Activated T-helper 1 cell treated with anti-CD3 and anti-CD28 coated beads, Interleukin-2, amount 50 U/mL, for 16 hours (primary cell): ENCODE data around the gene POMT1.
"Not testable (repeated sequence)": the region's sequence is repeated elsewhere in the genome, so short reads cannot be mapped to it uniquely, and the experiment has no call there.

Experiments used
- DNase-seq, 2 donors: peaks; one replicate each; pipeline ENCODE4 v3.0.0-alpha.2; 2020; ENCODE audit warnings: low read depth in 1 of 2, low spot score in 1 of 2

The POMT1 gene

DNA sequence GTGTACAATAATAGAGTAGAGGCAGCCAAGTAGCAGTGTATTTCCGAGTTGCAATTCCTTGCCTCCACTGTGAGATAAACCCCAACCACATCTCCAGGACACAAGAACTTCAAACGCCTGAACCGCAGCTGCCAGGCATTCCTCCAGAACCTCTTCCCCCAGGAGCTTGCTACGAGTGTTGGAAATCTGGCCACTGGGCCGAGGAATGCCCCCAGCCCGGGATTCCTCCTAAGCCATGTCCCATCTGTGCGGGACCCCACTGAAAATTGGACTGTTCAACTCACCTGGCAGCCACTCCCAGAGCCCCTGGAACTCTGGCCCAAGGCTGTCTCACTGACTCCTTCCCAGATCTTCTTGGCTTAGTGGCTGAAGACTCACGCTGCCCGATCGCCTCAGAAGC, 46.5 kb downstream of the POMT1 start:
- not testable (repeated sequence) for DNase-seq

DNA sequence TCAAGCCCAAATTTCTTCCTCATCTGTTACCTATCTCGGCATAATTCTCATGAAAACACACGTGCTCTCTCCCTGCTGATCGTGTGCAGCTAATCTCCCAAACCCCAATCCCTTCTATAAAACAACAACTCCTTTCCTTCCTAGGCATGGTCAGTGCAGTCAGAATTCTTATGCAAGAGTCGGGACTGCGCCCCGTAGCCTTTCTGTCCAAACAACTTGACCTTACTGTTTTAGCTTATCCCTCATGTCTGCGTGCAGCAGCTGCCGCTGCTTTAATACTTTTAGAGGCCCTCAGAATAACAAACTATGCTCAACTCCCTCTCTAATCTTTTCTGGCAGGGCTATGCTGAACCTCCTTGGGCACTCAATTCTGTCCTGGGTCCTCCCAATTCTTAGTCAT, 47.7 kb downstream of the POMT1 start:
- DNase-seq, result not testable (repeated sequence)

DNA sequence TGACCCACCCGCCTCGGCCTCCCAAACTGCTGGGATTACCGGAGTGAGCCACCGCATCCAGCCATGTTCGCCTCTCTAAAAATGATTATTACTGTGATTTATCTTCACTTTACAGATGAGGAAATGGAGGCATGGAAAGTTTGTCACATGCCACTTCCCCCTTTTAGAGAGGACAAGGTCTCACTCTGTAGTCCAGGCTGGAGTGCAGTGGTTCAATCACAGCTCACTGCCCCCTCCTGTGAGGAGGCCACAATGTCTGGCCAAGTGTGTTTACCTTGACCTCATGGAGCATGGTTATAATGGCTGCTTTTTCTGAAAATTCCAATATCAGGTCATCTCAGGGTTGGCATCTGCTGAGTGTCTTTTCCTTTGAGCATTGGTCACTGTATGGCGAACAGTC, 49.3 kb downstream of the POMT1 start:
- no peak for DNase-seq

DNA sequence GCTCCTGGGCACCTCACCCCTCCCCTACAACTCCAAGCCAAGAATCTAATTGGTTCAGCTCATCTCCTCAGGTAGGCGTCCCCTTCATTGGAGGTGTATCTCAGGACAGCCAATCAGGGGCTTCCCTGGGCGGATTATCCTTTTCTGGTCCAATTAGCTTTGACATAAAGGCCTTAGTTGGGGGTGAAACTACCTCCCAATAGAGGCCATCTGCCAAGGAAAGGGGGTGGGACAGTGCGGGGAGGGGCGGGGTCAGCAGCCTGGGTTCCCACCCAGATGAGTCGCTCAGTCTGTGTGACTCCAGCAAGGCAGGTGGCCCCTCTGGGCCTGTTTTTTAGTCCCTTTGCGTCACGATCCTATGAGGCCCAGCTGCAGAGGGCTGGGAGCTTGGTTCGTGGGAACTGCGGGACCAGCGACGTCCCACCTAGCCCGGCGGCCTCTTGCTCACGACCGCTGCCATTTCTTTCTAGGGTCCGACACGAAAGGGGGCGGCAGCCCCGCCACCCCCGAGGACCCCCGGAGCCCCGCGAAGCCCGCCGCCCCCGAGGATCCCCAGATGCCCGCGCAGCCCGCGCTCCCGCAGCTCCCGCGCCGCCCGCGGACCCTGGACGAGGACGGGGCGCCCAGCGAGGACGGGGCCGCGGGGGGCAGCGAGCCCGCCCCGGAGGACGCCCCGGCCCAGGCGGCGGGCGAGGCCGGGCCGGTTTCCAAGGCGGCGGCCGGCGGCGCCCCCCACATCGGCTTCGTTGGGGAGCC, 51.5 kb downstream of the POMT1 start:
- no peak for DNase-seq

DNA sequence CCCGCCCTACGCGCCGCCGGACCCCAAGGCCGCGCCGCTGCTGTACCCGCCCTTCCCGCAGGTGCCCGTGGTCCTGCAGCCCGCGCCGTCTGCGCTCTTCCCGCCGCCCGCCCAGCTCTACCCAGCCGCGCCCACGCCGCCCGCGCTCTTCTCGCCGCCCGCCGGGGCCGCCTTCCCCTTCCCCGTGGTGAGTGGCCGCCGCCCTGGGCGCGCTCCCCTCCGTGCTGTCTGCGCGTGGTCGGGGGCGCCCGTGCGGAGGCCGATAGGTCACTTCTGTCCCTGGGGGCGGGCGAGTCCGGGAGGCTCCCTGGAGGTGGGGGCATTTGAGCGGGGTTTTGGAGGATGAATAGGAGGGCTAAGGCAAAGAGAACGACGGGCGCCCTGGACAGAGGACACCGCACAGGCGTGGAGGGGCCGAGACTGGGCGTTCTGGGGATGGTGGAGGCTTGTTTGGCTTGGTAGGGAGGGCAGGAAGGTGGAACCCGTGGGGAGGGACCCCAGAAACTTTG, 52.2 kb downstream of the POMT1 start:
- DNase-seq, result no peak

DNA sequence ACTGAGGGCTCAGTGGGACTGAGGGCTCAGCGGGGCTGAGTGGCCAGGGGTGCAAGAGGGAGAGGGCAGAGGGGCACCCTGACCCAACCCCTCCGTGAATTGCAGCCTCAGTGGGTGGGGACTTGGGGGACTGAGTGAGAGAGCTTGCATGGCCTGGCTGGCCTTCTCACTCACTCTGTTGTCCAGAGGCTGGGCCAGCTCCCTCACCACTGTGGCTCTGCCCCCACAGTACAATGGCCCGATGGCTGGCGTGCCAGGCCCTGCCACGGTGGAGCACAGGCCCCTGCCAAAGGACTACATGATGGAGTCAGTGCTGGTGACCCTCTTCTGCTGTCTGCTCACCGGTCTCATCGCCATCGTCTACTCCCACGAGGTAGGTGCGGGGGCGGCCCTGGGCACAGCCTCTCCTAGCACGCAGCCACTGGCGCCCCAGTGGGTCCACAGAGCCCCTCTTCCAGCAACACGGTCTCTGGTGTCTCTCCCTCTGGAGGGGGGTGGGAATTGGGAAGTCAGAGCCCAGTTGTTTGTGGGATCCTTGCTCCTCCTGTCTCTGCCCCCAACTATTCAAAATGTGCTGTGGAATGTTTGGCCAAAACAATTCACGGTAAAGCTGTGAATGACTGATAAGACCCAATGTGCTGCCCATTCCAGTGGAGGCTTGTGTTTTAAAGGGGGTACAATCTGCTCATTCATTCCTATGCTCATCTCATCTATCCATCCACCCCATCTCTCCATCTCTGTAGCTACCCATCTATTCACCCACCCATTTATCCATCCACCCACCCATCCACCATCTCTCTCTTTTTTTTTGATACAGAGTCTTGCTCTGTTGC, 53.3 kb downstream of the POMT1 start:
- DNase-seq, result no peak

DNA sequence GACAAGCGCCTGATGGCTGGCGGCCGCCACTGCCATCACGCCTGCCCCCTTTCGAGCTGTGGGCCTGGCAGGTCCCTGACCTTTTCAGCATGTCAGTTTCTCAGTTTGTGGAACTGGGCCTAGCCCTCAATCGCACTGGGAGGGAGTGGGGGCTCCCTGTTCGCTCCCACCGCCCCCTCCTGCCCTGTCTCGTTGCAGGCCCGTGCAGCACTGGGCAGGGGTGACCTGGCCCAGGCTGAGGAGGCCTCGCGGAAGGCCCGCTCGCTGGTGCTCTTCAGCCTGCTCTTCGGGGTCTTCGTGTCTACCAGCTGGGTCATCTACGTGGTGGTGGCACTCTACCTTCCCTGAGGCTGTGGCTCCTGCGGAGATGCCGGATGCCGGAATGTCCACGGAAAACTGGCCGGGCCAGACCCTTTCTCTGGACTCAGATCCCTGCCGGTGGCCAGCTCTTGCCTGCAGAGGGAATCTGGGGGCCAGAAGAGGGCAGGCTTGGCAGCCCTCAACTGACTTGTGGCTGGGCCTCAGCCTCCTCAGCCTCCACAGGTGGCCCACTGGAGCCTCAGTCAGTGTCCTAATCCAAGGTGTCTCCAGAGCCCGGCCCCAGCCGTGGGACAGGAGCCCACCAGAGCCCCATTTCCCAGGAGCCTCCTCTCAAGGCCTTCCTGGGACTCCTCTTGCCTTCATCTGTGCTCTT, 55.3 kb downstream of the POMT1 start:
- DNase-seq, result no peak

DNA sequence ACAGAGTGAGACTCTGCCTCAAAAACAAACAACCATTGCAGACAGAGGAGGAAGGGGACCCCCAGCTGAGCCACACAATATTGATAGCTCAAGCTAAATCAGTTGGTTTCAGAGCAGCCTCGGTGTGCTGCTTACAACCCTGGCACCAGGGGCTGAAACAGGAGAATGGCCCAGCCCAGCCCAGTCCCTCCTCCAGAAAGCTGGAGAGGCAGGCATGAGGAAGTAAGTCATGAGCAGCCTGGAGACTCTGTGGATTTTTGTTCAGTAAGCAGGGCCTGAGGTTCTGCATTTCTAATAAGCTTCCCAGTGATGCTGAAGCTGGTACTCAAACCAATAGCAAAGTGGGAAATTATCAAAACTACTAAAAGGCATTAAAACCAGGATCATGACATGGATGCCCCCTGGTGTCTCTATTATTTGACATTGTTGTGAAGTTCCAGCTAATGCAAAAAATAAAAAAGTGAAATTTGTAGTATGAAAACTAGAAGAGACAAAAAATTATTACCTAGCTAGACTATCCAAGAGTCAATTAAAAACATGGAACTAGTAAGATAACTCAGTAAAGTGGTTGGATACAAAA, 56.8 kb downstream of the POMT1 start:
- DNase-seq, result no peak

DNA sequence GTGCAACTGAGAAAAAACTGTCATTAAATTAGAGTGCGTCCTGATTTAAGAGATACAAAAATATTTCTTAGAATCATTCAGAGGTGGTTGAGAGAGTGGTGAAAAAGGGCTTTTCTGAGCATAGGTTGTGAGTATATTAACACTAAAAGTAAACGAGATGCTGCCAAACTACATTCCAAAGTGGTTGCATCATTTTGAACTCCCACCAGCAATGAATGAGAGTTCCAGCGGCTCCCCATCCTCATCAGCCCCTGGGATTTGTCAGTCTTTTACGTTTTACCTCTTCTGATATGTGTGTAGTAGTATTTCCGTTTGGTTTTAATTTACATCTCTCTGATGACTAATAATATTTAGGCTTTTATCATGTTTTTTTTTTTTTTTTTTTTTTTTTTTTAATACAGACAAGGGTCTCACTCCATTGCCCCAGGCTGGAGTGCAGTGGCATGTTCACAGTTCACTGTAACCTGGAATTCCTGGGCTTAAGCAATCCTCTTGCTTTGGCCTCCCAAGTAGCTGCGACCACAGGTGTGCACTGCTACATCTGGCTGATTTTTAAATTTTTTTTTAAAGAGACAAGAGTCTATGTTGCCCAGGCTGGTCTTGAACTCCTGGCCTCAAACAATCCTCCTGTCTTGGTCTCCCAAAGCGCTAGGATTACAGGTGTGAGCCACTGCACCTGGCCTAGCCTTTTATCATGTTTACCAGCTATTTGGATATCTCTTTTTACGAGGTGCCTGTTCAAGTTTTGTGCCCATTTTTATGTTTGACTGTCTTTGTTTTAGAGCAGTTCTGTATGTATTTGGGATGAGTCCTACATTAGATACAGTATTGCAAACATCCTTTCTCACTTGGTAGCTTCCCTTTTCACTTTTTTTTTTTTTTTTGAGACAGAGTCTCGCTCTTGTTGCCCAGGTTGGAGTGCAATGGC, 59.6 kb downstream of the POMT1 start:
- no peak for DNase-seq

DNA sequence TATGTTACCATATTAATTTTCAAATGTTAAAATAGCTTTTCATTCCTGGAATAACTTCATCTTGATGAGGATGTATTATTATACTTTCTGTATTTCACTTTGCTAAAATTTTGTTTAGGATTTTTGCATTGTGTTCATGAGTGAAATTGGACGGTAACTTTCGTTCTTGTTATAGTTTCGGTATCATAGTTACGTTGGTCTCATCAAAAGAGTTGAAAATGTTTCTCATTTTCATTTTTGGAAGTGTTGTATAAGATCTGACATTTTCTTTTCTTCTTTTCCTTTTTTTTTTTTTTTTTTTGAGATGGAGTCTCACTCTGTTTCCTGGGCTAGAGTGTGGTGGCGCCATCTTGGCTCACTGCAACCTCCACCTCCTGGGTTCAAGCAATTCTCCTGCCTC, 62.7 kb downstream of the POMT1 start:
- DNase-seq, result no peak

DNA sequence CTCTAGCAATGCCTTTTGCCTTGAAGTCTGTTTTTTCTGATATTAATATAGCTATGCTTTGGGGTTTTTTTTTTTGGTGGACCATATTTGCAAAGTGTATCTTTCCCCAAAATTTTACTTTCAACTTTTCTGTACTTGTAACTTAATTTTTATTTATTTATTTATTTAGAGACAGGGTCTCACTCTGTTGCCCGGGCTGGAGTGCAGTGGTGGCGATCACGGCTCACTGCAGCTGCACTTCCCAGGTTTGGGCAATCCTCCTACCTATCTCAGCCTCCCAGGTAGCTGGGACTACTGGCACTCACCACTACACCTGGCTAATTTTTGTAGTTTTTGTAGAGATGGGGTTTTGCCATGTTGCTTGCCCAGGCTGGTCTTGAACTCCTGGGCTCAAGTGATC, 63.4 kb downstream of the POMT1 start:
- no peak for DNase-seq

DNA sequence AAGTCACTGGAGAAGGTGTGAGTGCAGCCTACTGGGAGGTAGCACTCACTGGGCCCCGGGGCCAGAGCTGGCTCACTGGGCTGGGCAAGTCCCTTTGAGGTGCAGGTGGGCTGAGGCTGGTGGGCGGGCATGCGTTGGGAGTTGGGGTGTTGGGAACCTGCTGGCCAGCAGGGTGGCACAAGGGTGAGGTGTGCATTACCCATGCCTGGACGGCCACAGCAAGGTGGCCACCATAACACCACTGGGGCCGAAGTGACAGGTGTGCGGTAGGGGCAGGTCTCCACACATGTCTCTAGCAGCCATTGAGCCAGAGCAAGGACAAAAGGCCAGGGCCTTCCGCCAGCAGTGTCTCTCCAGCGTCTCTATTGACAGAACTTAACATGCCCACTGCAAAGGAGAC, 65.2 kb downstream of the POMT1 start:
- no peak for DNase-seq
